Breast epithelium (tissue), 3 donors: ENCODE data around the gene NUP37.

Experiments used
- CTCF ChIP-seq, 3 donors: fragments of 450-650 bp; IDR thresholded peaks; one replicate each; pipeline ENCODE4 v1.5.1; 2016 to 2017; ENCODE audit warnings: antibody characterized with exemption in 3 of 3, mild to moderate bottlenecking in 3 of 3, moderate library complexity in 3 of 3
- POLR2A ChIP-seq: fragments of 450-650 bp; IDR thresholded peaks from one replicate; pipeline ENCODE4 v1.6.1; 2016; ENCODE audit warnings: antibody characterized with exemption, mild to moderate bottlenecking, moderate library complexity
- POLR2AphosphoS5 ChIP-seq, 3 donors: sonication (generic); formaldehyde crosslinking; IDR thresholded peaks; one replicate each; pipeline ENCODE4 v1.6.1; 2017; ENCODE audit warnings: antibody characterized with exemption in 3 of 3

- TF ChIP-seq POLR2A, result no peak
- TF ChIP-seq POLR2AphosphoS5 (IDR thresholded peaks at IDR 0.05), result no peak
- TF ChIP-seq CTCF (IDR thresholded peaks at IDR 0.05), result no peak
Measured at GRCh38 chr12:102059343-102059742, 60.6 kb downstream of the NUP37 start.
